Measurements from ENCODE around the gene G0S2.
"Not testable (repeated sequence)": the region's sequence is repeated elsewhere in the genome, so short reads cannot be mapped to it uniquely, and the experiment has no call there.

G0S2 gene

DNA sequence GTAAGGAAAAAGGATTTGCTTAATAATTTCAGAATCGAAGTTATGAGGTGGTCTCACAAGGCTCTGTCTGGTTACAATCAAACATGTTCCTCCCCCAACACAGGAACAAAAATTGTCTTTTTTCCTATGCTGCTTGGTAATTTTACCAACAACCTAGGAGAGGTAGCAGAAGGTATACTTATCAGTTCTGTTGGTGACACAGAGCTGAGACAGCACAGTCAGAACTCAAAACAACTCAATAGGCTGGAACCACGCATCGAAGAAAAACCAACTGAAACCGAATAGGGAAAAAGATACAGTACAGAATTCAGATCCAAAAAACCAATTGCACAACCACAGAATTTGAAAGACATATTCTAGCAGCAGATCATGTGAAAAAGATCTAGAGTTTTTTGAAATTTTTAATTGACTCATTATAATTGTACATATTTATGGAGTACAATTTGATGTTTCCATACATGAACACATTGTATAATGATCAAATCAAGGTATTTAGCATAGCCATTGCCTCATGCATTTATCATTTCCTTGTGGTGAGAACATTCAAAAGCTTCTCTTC lies 3.8 kb downstream of the G0S2 start:
- peak; percentile 18 for DNase-seq (ENCODE audit: low read depth)

DNA sequence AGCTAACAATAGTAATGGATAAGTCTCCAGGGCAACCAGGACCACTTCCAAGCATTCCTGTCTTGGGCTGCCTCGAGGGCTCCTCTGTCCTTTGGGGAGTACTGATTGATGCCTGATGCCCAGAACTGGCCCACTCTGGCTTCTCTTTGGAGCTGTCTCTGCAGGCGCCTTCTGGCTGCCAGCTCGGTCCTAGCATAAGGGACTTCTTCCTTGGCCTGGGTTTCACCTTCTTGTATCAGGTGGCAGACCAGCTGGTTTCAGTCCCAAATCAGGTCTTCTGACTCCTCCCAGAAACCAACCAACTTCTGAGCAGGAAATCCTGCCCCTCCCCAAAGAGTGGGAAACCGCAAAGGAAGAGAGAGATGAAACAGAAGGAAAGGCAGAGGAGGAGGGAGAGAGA lies 10.6 kb downstream of the G0S2 start:
- no peak for DNase-seq (ENCODE audit: low read depth)

GRCh38 chr1:209686322-209686721 lies 11.1 kb downstream of the G0S2 start:
- DNase-seq (ENCODE audit: low read depth), result no peak

DNA sequence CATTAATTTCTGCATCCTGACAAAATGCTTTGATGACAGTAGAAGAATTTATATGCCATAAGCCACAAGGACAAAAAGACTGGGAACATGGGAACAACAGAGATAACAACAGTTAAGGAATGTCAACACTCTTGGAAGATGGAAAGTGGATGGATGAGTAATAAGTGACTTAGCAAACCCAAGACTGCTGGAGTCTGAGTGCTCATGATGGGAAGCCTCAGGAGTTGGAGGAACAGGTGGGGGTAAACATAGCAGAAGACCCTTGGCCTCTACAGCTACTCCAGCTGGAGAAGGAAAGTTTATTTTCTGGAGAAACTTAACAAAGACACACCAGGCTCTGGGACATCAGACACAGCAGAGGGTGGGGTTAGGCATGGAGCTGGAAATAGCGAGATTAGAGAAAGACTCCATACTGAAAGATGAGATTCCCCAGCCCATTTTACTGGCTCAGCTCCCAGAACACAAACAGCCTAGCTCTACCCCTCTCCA lies 13.6 kb downstream of the G0S2 start:
- DNase-seq (ENCODE audit: low read depth), result peak; percentile 80

- DNase-seq (ENCODE audit: low read depth), result peak; percentile 41
These were observed 14.3 kb downstream of the G0S2 start for GRCh38 chr1:209689477-209689876.

- DNase-seq (ENCODE audit: low read depth), result no peak
These were observed 16.0 kb downstream of the G0S2 start for GRCh38 chr1:209691237-209691636.

GRCh38 chr1:209692296-209692695 lies 17.1 kb downstream of the G0S2 start:
- peak; percentile 38 for DNase-seq (ENCODE audit: low read depth)

DNA sequence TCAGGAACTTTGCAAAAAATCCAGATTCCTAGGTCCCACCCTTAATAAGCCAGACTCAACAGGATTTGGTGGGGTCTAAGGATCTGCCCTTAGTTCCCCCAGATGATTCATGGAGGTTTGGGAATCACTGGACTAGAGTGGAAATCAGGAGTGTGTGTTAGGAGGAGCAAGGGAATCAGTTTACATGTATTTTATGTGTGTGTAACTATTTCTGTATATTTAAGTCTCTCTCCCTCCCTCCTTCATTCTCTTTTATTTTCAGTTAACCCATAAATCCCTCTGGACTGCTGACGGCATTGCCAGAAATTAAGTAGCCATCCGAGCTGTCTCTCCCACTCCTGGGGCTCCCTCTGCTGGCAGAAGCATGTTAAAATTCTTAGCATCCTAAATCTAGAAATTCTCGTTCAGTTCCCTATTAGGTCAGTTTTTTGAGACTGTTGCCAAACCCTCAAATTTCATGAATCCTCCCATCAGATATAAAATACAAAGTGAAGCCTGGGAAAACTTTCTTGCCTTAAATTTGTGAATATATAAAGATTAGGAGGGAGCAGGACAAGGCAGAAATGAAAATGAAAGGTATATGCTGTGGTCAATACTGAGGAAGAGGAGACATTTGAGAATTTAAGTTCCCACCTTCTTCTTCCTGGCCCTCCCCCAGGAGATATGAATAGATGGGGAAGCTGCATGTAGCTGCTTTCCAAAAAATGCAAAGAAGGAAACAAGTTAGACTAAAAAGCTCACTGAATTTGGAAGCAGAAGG lies 17.7 kb downstream of the G0S2 start:
- DNase-seq (ENCODE audit: low read depth), result peak; percentile 91

DNA sequence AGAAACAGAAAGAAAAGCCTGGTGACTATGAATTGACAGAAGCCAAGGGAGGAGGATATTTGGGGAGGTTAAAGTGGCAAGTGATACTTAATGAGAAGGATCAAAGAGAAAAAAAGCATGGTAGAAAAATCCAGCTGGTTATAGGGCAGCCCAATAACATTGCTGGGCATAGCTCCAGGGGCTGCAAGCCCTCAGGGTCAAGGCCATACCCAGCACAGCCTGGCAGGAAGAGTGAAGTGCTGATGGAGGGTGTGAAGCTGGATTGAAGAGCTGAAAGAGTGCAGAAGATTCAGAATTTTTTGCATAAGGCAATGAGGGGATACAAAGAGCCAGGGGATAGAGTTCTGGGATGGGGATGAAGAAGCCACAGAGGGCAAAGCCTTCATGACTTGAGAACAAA lies 21.5 kb downstream of the G0S2 start:
- DNase-seq (ENCODE audit: low read depth), result no peak

DNA sequence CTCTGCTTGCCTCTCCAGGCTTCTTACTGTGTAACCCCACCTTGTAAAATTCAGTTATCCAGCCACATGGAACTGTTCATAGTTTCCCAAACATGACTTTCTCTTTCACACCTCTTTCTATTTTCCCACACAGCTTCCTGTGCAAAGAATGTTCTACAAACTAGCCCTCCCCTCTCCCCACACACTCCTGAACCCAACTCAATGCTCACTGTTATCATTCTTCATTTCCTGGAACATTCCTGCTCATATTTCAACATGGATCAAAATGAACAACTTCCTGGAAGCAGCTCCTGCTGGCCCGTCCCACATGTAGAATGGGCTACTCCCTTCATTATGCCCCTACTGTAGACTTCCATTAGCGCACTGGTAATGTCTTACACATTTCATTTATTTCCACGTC lies 21.9 kb downstream of the G0S2 start:
- DNase-seq (ENCODE audit: low read depth), result no peak

- DNase-seq (ENCODE audit: low read depth), result not testable (repeated sequence)
These were observed 25.5 kb downstream of the G0S2 start for GRCh38 chr1:209700686-209701085.

- no peak for DNase-seq (ENCODE audit: low read depth)
These were observed 27.6 kb downstream of the G0S2 start for GRCh38 chr1:209702832-209703231.

- no peak for DNase-seq (ENCODE audit: low read depth)
These were observed 28.8 kb downstream of the G0S2 start for GRCh38 chr1:209703834-209704504.

DNA sequence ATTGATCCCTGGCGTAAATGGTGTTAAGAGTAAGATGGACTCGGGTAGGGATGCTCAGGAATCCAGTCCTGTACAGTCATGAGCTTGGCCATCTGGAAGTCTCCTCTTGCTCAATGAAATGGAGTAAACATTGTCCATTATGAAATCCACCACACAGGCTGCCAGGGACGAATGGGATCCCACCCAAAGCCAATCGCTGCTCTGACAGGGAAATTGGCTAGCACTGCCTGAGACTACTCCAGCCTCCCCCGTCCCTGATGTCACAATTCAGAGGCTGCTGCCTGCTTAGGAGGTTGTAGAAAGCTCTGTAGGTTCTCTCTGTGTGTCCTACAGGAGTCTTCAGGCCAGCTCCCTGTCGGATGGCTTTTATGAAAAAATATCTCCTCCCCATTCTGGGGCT lies 29.4 kb downstream of the G0S2 start, which contains the start of gene HSD11B1:
HSD11B1 (plus strand) TSS at position 263 of the 400 bp plus-strand sequence; CDS start at position 360, 97 bp downstream.
- DNase-seq (ENCODE audit: low read depth), result peak; percentile 46

GRCh38 chr1:209705033-209705598 lies 29.9 kb downstream of the G0S2 start:
- no peak for DNase-seq (ENCODE audit: low read depth)

GRCh38 chr1:209706622-209707021 lies 31.4 kb downstream of the G0S2 start:
- DNase-seq (ENCODE audit: low read depth), result no peak

DNA sequence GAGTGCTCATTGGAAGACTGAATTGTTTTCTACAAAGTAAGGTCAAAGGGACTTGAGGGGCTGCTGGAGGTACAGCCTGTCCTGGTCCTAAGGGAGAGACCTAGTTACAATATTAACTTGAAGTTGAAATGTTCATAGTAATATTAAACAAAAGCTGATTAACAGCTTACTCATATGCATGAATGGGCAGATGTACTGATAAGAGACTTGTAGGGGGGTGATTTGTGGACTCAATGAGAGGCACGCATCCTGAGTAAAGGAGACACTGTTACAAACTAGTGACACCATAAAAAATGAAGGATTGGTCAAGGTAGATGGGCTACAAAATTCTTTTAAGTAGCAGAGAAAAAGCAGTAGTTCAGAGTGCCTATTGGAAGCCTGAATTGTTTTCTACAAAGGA lies 32.1 kb downstream of the G0S2 start:
- DNase-seq (ENCODE audit: low read depth), result peak; percentile 84

DNA sequence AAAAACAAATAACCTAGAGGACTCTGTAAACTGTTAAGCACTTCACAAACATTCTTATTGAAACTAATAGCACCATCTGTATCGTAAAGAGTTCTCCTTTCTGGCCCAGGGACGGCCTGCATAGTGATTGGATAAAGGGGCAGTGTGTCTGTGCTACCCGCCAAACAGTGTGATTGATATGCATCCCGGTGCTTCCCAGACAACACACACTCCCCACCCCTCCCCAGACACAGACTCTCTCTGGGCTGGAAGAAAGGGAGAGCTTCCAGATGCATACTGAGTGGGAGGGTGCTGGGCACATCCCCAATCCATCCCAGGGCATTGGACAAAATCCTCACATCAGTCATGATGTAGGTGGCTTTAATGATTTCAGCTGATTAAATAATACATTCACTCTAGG lies 33.1 kb downstream of the G0S2 start:
- no peak for DNase-seq (ENCODE audit: low read depth)

DNA sequence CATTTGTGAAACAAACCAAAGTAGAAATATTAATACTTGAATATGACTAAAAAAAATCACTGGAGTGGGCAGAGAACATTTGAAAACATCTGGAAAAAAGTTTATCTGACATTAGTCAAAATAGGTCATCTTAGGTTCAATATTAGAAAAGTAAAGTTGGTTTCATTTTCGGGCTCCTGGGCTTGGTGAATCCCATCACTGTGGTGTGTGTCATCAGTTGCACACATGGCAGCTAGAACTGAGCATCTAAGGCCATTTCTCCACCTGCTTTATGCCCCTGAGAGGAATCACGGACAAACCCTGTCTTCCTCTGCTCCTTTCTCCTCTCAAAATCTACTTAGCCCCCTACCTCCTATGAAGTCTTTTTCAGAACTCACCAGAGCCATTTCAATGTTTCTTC lies 34.9 kb downstream of the G0S2 start:
- DNase-seq (ENCODE audit: low read depth), result peak; percentile 36

DNA sequence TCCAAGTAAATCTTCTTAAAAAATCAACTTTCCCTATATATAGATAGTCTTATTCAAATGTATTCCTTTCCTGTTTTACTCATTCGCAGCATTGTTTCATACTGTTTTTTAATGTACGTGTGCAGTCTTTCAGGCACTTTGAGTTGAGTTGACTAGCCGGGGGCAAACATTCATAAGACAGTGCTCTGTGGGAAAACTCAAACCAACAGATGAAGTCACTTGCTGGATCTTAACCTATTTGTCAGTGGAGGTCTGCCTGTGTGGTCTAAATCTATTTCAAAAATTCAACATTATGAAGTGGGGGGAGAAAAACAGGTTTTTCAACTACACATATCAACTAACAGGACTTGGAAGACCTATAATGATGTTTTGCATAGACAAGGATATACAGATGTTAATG lies 35.6 kb downstream of the G0S2 start:
- no peak for DNase-seq (ENCODE audit: low read depth)

GRCh38 chr1:209714338-209714737 lies 39.1 kb downstream of the G0S2 start:
- DNase-seq (ENCODE audit: low read depth), result no peak

DNA sequence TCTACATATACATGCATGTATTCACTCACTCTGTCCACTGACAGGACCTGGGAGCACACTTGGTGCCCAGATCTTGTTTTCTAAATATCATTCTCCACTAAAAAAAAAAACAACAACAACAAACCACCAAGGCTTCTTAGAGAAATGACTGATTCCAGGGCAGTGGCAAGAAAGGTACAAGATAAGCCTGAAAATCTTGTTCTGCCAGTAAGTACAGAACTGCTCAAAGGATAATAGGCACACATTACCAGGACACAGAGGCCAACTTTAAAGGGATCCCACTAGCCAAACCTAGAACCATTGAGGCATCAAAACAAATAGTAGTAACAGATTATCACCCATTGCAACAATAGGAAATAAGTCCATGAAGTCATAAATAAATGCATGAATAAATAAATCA lies 40.1 kb downstream of the G0S2 start:
- no peak for DNase-seq (ENCODE audit: low read depth)

GRCh38 chr1:209717818-209718217 lies 42.6 kb downstream of the G0S2 start:
- DNase-seq (ENCODE audit: low read depth), result no peak

All from ELR (cell line).